ENCODE data around the gene NSD2.

NSD2 gene

DNA sequence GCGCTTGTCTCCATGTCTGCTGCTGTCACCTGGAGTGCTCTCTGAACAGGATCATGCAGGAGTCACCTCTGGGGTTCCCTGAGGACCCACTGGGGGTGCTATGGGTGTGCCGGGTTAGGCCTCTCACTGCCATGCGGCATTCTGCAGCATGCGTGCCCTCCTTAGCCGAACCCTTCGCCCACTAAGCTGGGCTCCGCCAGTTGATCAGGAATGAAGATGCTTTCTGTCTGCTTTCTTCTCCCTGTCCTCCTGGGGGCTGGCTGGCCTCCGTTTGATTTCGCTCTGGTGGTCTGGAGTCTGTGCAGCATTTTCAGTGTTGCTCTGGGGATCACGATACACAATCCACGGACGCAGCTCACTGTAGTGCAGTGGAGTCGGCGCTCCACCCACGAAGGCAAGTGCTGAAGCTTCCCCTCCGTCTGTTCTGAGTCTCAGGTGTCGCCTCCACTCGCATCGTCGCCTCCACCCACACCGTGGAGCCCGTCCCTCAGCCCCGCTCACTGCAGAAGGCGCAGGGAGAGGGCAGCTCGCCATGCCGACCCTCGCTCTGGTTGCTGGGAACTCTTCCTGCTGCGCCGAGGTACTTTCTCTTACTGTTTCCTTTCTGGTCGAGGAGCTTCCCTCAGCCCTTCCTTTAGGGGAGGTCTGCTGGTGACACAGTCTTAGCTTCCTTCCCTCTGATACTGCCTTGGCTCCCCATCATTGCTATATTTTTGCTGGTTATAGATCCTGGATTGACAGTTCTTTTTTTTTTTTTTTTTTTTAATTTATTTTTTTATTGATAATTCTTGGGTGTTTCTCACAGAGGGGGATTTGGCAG lies 44.5 kb upstream of the NSD2 start:
- no peak for DNase-seq (ENCODE audit: low read depth)
- H3K4me3 ChIP-seq (ENCODE audit: low read depth, low read length), result no peak overlapping the region
- TF ChIP-seq CTCF (IDR thresholded peaks at IDR 0.05; ENCODE audit: control insufficient read depth, extremely low read depth, insufficient read depth), result no peak

- DNase-seq (ENCODE audit: low read depth), result no peak
- no peak overlapping the region for H3K4me3 ChIP-seq (ENCODE audit: low read depth, low read length)
Observed at GRCh38 chr4:1830234-1830633, 41.0 kb upstream of the NSD2 start.

DNA sequence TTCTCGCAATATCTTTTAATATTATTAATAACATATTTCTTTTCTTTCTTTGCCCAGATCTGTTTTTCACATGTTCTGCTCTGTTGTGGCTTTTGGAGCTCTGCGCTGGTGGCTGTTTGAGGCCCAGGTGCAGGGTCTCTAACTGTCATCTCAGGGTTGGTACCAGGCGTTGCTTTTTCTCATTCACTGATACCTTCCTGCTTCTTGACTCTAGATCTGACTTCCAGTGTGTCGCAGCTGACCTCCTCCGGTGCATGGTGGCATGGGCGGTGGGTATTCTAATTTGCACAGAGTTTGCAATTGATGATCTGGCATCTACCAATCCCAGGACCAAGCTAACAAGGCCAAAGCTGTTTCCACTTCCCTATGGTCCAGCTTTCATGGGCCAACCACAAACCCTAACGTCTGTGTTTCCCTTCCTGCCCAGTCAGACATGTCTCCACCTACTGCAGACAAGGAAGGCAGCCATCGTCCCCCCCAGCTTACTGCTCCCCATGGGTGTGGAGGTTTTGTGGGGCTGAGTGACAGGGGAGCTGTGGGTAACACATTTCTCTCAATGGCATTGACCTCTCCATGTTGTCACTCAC lies 40.5 kb upstream of the NSD2 start:
- TF ChIP-seq CTCF (IDR thresholded peaks at IDR 0.05; ENCODE audit: control insufficient read depth, extremely low read depth, insufficient read depth), result no peak
- DNase-seq (ENCODE audit: low read depth), result no peak
- no peak overlapping the region for H3K4me3 ChIP-seq (ENCODE audit: low read depth, low read length)

More at GRCh38 chr4:1830234-1830633, 41.0 kb upstream of the NSD2 start:
- no peak for TF ChIP-seq CTCF (IDR thresholded peaks at IDR 0.05; ENCODE audit: control insufficient read depth, extremely low read depth, insufficient read depth)

DNA sequence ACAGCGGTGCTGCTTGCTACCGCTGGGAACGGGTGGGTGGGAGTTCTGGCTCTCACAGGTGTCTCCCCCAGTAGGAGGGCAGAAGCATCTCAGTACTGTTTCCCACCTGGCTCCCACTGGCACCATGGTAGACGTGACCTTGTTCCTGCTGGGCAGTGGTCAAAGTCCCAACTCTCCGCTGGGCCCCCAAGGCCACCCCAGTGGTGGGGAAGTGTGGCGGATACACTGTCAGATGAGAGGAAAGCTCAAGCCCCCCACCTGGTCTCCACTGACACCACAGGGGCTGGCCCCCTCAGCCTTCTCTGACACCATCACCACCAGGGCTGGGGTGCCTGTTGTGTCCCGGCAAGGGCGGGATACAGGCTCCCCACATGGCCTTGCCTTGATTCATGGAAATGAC lies 39.9 kb upstream of the NSD2 start:
- H3K4me3 ChIP-seq (ENCODE audit: low read depth, low read length), result no peak overlapping the region
- no peak for TF ChIP-seq CTCF (IDR thresholded peaks at IDR 0.05; ENCODE audit: control insufficient read depth, extremely low read depth, insufficient read depth)
- DNase-seq (ENCODE audit: low read depth), result no peak

GRCh38 chr4:1832690-1833089 lies 38.5 kb upstream of the NSD2 start:
- no peak for DNase-seq (ENCODE audit: low read depth)
- TF ChIP-seq CTCF (IDR thresholded peaks at IDR 0.05; ENCODE audit: control insufficient read depth, extremely low read depth, insufficient read depth), result no peak
- no peak overlapping the region for H3K4me3 ChIP-seq (ENCODE audit: low read depth, low read length)

- H3K4me3 ChIP-seq (ENCODE audit: low read depth, low read length), result no peak overlapping the region
- DNase-seq (ENCODE audit: low read depth), result no peak
- TF ChIP-seq CTCF (IDR thresholded peaks at IDR 0.05; ENCODE audit: control insufficient read depth, extremely low read depth, insufficient read depth), result no peak
Observed at GRCh38 chr4:1833307-1834046, 37.7 kb upstream of the NSD2 start.
